Tibial nerve (tissue), 3 donors: ENCODE measurements around the gene PXDC1.

Experiments used
- POLR2A ChIP-seq, 2 donors: fragments of 450-650 bp; IDR thresholded peaks; one replicate each; pipeline ENCODE4 v1.6.1; 2017; ENCODE audit warnings: antibody characterized with exemption in 2 of 2, mild to moderate bottlenecking in 2 of 2, moderate library complexity in 2 of 2
- TF ChIP-seq, protein P1 (sequence below), 5 experiments: fragments of 200-600 bp in 3 of 5; fragments of 450-650 bp in 2 of 5; sonication (generic) in 3 of 5; IDR thresholded peaks; one replicate each; pipeline ENCODE4 v1.5.1; 2016 to 2019; ENCODE audit warnings: antibody characterized with exemption in 5 of 5, mild to moderate bottlenecking in 3 of 5, moderate library complexity in 2 of 5

DNA sequence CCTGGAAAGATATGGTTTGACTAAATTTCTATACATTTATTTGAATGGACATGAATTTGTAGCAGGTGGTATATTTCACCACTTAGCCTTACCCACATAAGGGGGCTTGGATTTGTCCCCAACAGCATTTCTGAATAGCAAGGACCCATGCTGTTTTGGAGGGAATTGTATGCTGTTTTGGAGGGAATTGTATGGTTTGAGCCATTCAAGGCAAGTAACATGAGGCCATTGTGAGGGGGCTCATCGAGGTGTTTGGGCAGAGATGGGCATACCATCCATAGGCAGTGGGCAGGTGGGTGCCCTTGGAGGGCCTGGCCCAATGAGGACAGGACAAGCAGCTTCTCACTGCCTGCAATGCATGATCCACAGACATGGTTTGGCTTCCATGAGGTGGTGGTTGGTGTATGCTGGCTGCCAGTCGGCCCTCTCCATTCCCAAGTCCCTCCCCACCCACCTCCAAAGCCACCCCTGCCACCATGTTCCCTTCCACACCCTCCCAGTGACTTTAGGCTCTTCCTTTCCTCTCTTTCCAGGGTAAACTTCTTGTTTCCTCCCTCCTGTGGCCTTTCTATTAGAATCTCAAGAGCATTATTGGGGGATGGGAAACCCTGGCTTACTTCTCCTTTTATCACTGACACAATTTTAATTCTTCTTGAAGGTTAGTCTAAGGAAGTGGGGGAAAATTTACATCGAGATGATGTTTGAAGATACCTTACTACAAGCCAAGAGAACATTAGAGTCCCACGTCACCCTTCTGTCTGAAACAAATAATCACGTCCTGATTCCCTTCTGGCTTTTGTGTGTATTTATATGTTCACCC, 13.2 kb upstream of the PXDC1 start:
- TF ChIP-seq, protein P1, sequence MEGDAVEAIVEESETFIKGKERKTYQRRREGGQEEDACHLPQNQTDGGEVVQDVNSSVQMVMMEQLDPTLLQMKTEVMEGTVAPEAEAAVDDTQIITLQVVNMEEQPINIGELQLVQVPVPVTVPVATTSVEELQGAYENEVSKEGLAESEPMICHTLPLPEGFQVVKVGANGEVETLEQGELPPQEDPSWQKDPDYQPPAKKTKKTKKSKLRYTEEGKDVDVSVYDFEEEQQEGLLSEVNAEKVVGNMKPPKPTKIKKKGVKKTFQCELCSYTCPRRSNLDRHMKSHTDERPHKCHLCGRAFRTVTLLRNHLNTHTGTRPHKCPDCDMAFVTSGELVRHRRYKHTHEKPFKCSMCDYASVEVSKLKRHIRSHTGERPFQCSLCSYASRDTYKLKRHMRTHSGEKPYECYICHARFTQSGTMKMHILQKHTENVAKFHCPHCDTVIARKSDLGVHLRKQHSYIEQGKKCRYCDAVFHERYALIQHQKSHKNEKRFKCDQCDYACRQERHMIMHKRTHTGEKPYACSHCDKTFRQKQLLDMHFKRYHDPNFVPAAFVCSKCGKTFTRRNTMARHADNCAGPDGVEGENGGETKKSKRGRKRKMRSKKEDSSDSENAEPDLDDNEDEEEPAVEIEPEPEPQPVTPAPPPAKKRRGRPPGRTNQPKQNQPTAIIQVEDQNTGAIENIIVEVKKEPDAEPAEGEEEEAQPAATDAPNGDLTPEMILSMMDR (IDR thresholded peaks at IDR 0.05): no peak
- TF ChIP-seq POLR2A (IDR thresholded peaks at IDR 0.05): no peak
